HEK293 (cell line): Measurements from ENCODE around the gene RASL10A.

Source experiments
- ZBTB7A ChIP-seq: fragments of 450-650 bp; formaldehyde crosslinking; IDR thresholded peaks from 2 replicates; pipeline ENCODE4 v1.5.1; 2016; ENCODE audit warnings: low read depth, missing biosample characterization, missing genetic modification characterization
- ZNF114 ChIP-seq: fragments of 450-650 bp; formaldehyde crosslinking; IDR thresholded peaks from 2 replicates; pipeline ENCODE4 v1.5.0; 2017; ENCODE audit warnings: missing biosample characterization, missing genetic modification characterization
- ZNF169 ChIP-seq: fragments of 450-650 bp; formaldehyde crosslinking; IDR thresholded peaks from 2 replicates; pipeline ENCODE4 v1.5.1; 2016; ENCODE audit warnings: missing biosample characterization, missing genetic modification characterization
- ZNF747 ChIP-seq: fragments of 450-650 bp; formaldehyde crosslinking; IDR thresholded peaks from 2 replicates; pipeline ENCODE4 v1.5.1; 2016; ENCODE audit warnings: missing biosample characterization, missing genetic modification characterization
- TF ChIP-seq, protein P1 (sequence below): fragments of 450-650 bp; formaldehyde crosslinking; IDR thresholded peaks from 2 replicates; pipeline ENCODE4 v1.5.1; 2016; ENCODE audit warnings: missing biosample characterization, missing genetic modification characterization

GRCh38 chr22:29298641-29299040, 16.9 kb downstream of the RASL10A start:
- TF ChIP-seq, protein P1, sequence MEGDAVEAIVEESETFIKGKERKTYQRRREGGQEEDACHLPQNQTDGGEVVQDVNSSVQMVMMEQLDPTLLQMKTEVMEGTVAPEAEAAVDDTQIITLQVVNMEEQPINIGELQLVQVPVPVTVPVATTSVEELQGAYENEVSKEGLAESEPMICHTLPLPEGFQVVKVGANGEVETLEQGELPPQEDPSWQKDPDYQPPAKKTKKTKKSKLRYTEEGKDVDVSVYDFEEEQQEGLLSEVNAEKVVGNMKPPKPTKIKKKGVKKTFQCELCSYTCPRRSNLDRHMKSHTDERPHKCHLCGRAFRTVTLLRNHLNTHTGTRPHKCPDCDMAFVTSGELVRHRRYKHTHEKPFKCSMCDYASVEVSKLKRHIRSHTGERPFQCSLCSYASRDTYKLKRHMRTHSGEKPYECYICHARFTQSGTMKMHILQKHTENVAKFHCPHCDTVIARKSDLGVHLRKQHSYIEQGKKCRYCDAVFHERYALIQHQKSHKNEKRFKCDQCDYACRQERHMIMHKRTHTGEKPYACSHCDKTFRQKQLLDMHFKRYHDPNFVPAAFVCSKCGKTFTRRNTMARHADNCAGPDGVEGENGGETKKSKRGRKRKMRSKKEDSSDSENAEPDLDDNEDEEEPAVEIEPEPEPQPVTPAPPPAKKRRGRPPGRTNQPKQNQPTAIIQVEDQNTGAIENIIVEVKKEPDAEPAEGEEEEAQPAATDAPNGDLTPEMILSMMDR = no peak
- no peak for TF ChIP-seq ZNF747 (tag by site-specific recombination)
- TF ChIP-seq ZBTB7A (tag by site-specific recombination) = no peak
- no peak for TF ChIP-seq ZNF169 (tag by site-specific recombination)
- no peak for TF ChIP-seq ZNF114 (tag by site-specific recombination)
